Retina (tissue), 1 donor: Measurements from ENCODE around the gene CRIP2.

Experiments used
- DNase-seq: peaks from one replicate; pipeline ENCODE4 v3.0.0-alpha.2; 2016

CRIP2 gene

GRCh38 chr14:105477660-105478397 lies 3.2 kb downstream of the CRIP2 start:
- no peak for DNase-seq

- DNase-seq, result no peak
Measured at GRCh38 chr14:105478398-105479251, 4.0 kb downstream of the CRIP2 start.

GRCh38 chr14:105479431-105480158 lies 5.0 kb downstream of the CRIP2 start:
- peak; percentile 51 for DNase-seq

- no peak for DNase-seq
Measured at GRCh38 chr14:105480199-105480746, 5.7 kb downstream of the CRIP2 start.

- DNase-seq, result peak; percentile 98
Measured at GRCh38 chr14:105480807-105481801, 6.5 kb downstream of the CRIP2 start.

- peak; percentile 90 for DNase-seq
Measured at GRCh38 chr14:105481886-105482457, 7.4 kb downstream of the CRIP2 start.

GRCh38 chr14:105482486-105483110 lies 8.0 kb downstream of the CRIP2 start:
- no peak for DNase-seq

- no peak for DNase-seq
Measured at GRCh38 chr14:105483300-105484068, 8.9 kb downstream of the CRIP2 start.

GRCh38 chr14:105484069-105484996 lies 9.7 kb downstream of the CRIP2 start:
- no peak for DNase-seq

- DNase-seq, result no peak
Measured at GRCh38 chr14:105484997-105485393, 10.4 kb downstream of the CRIP2 start.

GRCh38 chr14:105485739-105486162 lies 11.1 kb downstream of the CRIP2 start:
- DNase-seq, result peak; percentile 80

- DNase-seq, result peak; percentile 46
Measured at GRCh38 chr14:105486163-105486973, 11.7 kb downstream of the CRIP2 start, which contains the start of gene CRIP1. Gene CRIP1 (plus strand): TSS chr14:105486886. CDS start chr14:105487260, 374 bp downstream.

GRCh38 chr14:105486974-105487448 lies 12.4 kb downstream of the CRIP2 start:
- DNase-seq, result peak; percentile 57

- DNase-seq, result no peak
Measured at GRCh38 chr14:105487449-105487985, 12.9 kb downstream of the CRIP2 start.

- DNase-seq, result no peak
Measured at GRCh38 chr14:105487986-105488777, 13.6 kb downstream of the CRIP2 start.

GRCh38 chr14:105488781-105489541 lies 14.3 kb downstream of the CRIP2 start:
- DNase-seq, result no peak
